HepG2 (cell line): Measurements from ENCODE around the gene GRIN2C.

Source experiments
- BHLHE40 ChIP-seq: IDR thresholded peaks from 2 replicates; pipeline ENCODE4 v1.6.1; 2011; ENCODE audit warnings: low read length, improper control_type of control experiment
- CTCF ChIP-seq: sonication (generic); formaldehyde crosslinking; IDR thresholded peaks from 2 replicates; pipeline ENCODE4 v1.5.0; 2020; ENCODE audit warnings: mild to moderate bottlenecking, missing genetic modification reagents, moderate library complexity
- KLF15 ChIP-seq: sonication (generic); formaldehyde crosslinking; IDR thresholded peaks from 2 replicates; pipeline ENCODE4 v1.8.1; 2023; ENCODE audit warnings: borderline replicate concordance, mild to moderate bottlenecking, inconsistent platforms, missing genetic modification reagents, mixed read lengths
- PRDM4 ChIP-seq: sonication (generic); formaldehyde crosslinking; IDR thresholded peaks from 2 replicates; pipeline ENCODE4 v1.9.0; 2021; ENCODE audit warnings: missing genetic modification reagents, borderline replicate concordance
- RAD21 ChIP-seq: fragments of 450-650 bp; formaldehyde crosslinking; IDR thresholded peaks from 2 replicates; pipeline ENCODE4 v1.5.0; 2020; ENCODE audit warnings: mild to moderate bottlenecking

GRCh38 chr17:74821655-74822334 lies 37.9 kb downstream of the GRIN2C start:
- TF ChIP-seq BHLHE40 (no peak), CTCF (CRISPR knock-in tag) (no peak), RAD21 (no peak), KLF15 (CRISPR knock-in tag) (no peak), PRDM4 (CRISPR knock-in tag) (no peak)
